Colonic mucosa (tissue), 4 donors: ENCODE data around the gene AGPAT3. TPM values are rescaled to one million over a fixed set of nuclear protein-coding genes. Genes with fewer than 3 reads are reported as not detected.

Source experiments
- DNase-seq: peaks from one replicate; pipeline ENCODE4 v3.0.0-alpha.2; 2020
- H3K27ac ChIP-seq: fragments of 200-600 bp; one replicate; pipeline ENCODE4 v1.8.0; 2021
- H3K27me3 ChIP-seq: fragments of 200-600 bp; one replicate; pipeline ENCODE4 v1.8.0; 2021
- H3K36me3 ChIP-seq: fragments of 200-600 bp; one replicate; pipeline ENCODE4 v1.8.0; 2021
- H3K4me1 ChIP-seq: fragments of 200-600 bp; one replicate; pipeline ENCODE4 v1.8.0; 2021; ENCODE audit warnings: mild to moderate bottlenecking
- H3K4me3 ChIP-seq: fragments of 200-600 bp; one replicate; pipeline ENCODE4 v1.8.0; 2021
- H3K9ac ChIP-seq, 2 donors: one replicate each; pipeline ENCODE4 v1.7.0; 2013; ENCODE audit warnings: control low read depth in 2 of 2, low read depth in 2 of 2, low read length in 2 of 2
- H3K9me3 ChIP-seq: fragments of 200-600 bp; one replicate; pipeline ENCODE4 v1.8.0; 2021
- CTCF ChIP-seq: fragments of 200-600 bp; IDR thresholded peaks from one replicate; pipeline ENCODE4 v1.8.0; 2022; ENCODE audit warnings: antibody characterized with exemption, mild to moderate bottlenecking
- intact Hi-C: fragments of 100-400 bp; cut with DNase I; formaldehyde crosslinking; loops from one replicate; pipeline ENCODE4 v1.14.1; 2022
- total RNA-seq, 2 donors: library from RNA; stranded (reverse); fragmentation: NEBNext Ultra II Directional in 1 of 2; extraction: Animal tissue kit (Norgen Biotek cat#: 25700) in 1 of 2; gene quantifications; one replicate each; pipeline ENCODE4 v1.2.1, GENCODE V29; 2021
- donor health status: healthy.
- donor health status: DM: no; HTN: no; CAD: no.
- donor health status: DM: no; HTN: no; CAD: no.

Gene AGPAT3
- total RNA-seq, 2 donors from 2014 or later: 82.2 to 101 TPM

GRCh38 chr21:44027607-44028286 lies 162.7 kb downstream of the AGPAT3 start:
- Histone ChIP-seq H3K4me3 (no peak overlapping the region), H3K27ac (no peak overlapping the region), H3K36me3 (peaks cover 3% of the 10 kb centered on the region), H3K27me3 (no peaks in the 10 kb centered on the region), H3K9ac (no peak overlapping the region), H3K4me1 (no peaks in the 10 kb centered on the region), H3K9me3 (no peaks in the 10 kb centered on the region)
- DNase-seq: no peak
- no peak for TF ChIP-seq CTCF
- intact Hi-C loops: no loop called here

- Histone ChIP-seq H3K27me3 (no peaks in the 10 kb centered on the region), H3K9me3 (no peaks in the 10 kb centered on the region), H3K27ac (no peak overlapping the region), H3K9ac (no peak overlapping the region), H3K4me1 (no peaks in the 10 kb centered on the region), H3K36me3 (peaks cover 5% of the 10 kb centered on the region), H3K4me3 (no peak overlapping the region)
- intact Hi-C loops: no loop called here
- DNase-seq: no peak
- no peak for TF ChIP-seq CTCF
These were observed 163.2 kb downstream of the AGPAT3 start for GRCh38 chr21:44028287-44028659.

- Histone ChIP-seq H3K9me3 (no peaks in the 10 kb centered on the region), H3K4me1 (no peaks in the 10 kb centered on the region), H3K27ac (no peak overlapping the region), H3K4me3 (no peak overlapping the region), H3K27me3 (no peaks in the 10 kb centered on the region), H3K36me3 (peaks cover 6% of the 10 kb centered on the region), H3K9ac (no peak overlapping the region)
- intact Hi-C loops: no loop called here
- no peak for TF ChIP-seq CTCF
- DNase-seq: no peak
These were observed 164.6 kb downstream of the AGPAT3 start for GRCh38 chr21:44029460-44030087.

GRCh38 chr21:44035244-44035643 lies 170.2 kb downstream of the AGPAT3 start:
- H3K9ac ChIP-seq: no peak overlapping the region
- TF ChIP-seq CTCF: no peak
- intact Hi-C loops: no loop called here
- H3K9me3 ChIP-seq: no peaks in the 10 kb centered on the region
- H3K36me3 ChIP-seq: peaks cover 20% of the 10 kb centered on the region
- no peak overlapping the region for H3K4me3 ChIP-seq
- no peaks in the 10 kb centered on the region for H3K4me1 ChIP-seq
- H3K27ac ChIP-seq: no peak overlapping the region
- no peaks in the 10 kb centered on the region for H3K27me3 ChIP-seq
- no peak for DNase-seq

Other genes with a start within 250 kb of the AGPAT3 start
- gene HSF2BP, start 205.7 kb upstream of the AGPAT3 start, total RNA-seq: under 1 TPM in 1 of 2 donors, not detected in 1; 0.45 TPM
- gene RRP1B, start 205.7 kb upstream of the AGPAT3 start, total RNA-seq: 10 to 100 TPM; 11.0 to 22.1 TPM
- gene PDXK, start 146.1 kb upstream of the AGPAT3 start, total RNA-seq: 100 to 1,000 TPM; 155 to 188 TPM
- 10 to 100 TPM; 67.5 to 86.6 TPM for gene CSTB, start 88.9 kb upstream of the AGPAT3 start, total RNA-seq
- 10 to 100 TPM; 14.5 to 25.7 TPM for gene RRP1, start 75.6 kb upstream of the AGPAT3 start, total RNA-seq
- 10 to 100 TPM; 46.6 to 50.2 TPM for gene TRAPPC10, start 147.1 kb downstream of the AGPAT3 start, total RNA-seq
- gene PWP2, start 242.2 kb downstream of the AGPAT3 start, total RNA-seq: 1 to 10 TPM; 2.3 to 3.1 TPM